BLaER1 (cell line): ENCODE measurements around the gene TECPR1.

Source experiments
- H3K27ac ChIP-seq: shearing (Covaris generic); formaldehyde crosslinking; 2 replicates; pipeline ENCODE4 v1.8.1; 2022
- H3K27me3 ChIP-seq: shearing (Covaris generic); formaldehyde crosslinking; 2 replicates; pipeline ENCODE4 v1.8.1; 2022
- H3K36me3 ChIP-seq: shearing (Covaris generic); formaldehyde crosslinking; 2 replicates; pipeline ENCODE4 v1.8.1; 2022
- H3K4me1 ChIP-seq: shearing (Covaris generic); formaldehyde crosslinking; 2 replicates; pipeline ENCODE4 v1.8.1; 2022
- H3K4me2 ChIP-seq: shearing (Covaris generic); formaldehyde crosslinking; 2 replicates; pipeline ENCODE4 v1.8.1; 2022
- H3K4me3 ChIP-seq: shearing (Covaris generic); formaldehyde crosslinking; 2 replicates; pipeline ENCODE4 v1.8.1; 2022
- H3K9ac ChIP-seq: shearing (Covaris generic); formaldehyde crosslinking; 2 replicates; pipeline ENCODE4 v1.8.1; 2022
- H3K9me3 ChIP-seq: shearing (Covaris generic); formaldehyde crosslinking; 2 replicates; pipeline ENCODE4 v1.8.1; 2022
- H4K20me1 ChIP-seq: shearing (Covaris generic); formaldehyde crosslinking; 2 replicates; pipeline ENCODE4 v1.8.1; 2022
- Cebpa-rat ChIP-seq: shearing (Covaris generic); IDR thresholded peaks from 2 replicates; pipeline ENCODE4 v1.8.1; 2022

TECPR1 gene

GRCh38 chr7:98240961-98241673 is 10.9 kb downstream of the TECPR1 start:
- peak overlapping the region; percentile 55; the same call in 1 of the 2 replicates for H3K9ac ChIP-seq
- H3K27ac ChIP-seq: peak overlapping the region; percentile 41
- H4K20me1 ChIP-seq: peaks cover 22% of the 10 kb centered on the region; the same call in 1 of the 2 replicates
- peaks cover 60% of the 10 kb centered on the region for H3K36me3 ChIP-seq
- H3K27me3 ChIP-seq: no peaks in the 10 kb centered on the region
- H3K4me1 ChIP-seq: peaks cover 57% of the 10 kb centered on the region
- no peak for TF ChIP-seq Cebpa-rat
- H3K4me2 ChIP-seq: peak overlapping the region; percentile 94
- H3K9me3 ChIP-seq: no peaks in the 10 kb centered on the region
- H3K4me3 ChIP-seq: no peak overlapping the region

GRCh38 chr7:98238976-98239375 is 13.1 kb downstream of the TECPR1 start:
- no peak for TF ChIP-seq Cebpa-rat
- H3K9ac ChIP-seq: no peak overlapping the region
- H4K20me1 ChIP-seq: peaks cover 10% of the 10 kb centered on the region; the same call in 1 of the 2 replicates
- H3K27ac ChIP-seq: no peak overlapping the region
- no peak overlapping the region for H3K4me2 ChIP-seq
- H3K4me3 ChIP-seq: no peak overlapping the region
- H3K27me3 ChIP-seq: no peaks in the 10 kb centered on the region
- peaks cover 35% of the 10 kb centered on the region for H3K4me1 ChIP-seq
- H3K36me3 ChIP-seq: peaks cover 58% of the 10 kb centered on the region
- H3K9me3 ChIP-seq: no peaks in the 10 kb centered on the region

GRCh38 chr7:98238076-98238475 is 14.0 kb downstream of the TECPR1 start:
- Histone ChIP-seq H4K20me1 (peaks cover 7% of the 10 kb centered on the region; the same call in 1 of the 2 replicates), H3K9ac (no peak overlapping the region), H3K4me2 (no peak overlapping the region), H3K36me3 (peaks cover 57% of the 10 kb centered on the region), H3K27me3 (no peaks in the 10 kb centered on the region), H3K9me3 (no peaks in the 10 kb centered on the region), H3K4me3 (no peak overlapping the region), H3K4me1 (peaks cover 33% of the 10 kb centered on the region), H3K27ac (no peak overlapping the region)
- TF ChIP-seq Cebpa-rat: no peak

- peaks cover 1% of the 10 kb centered on the region; the same call in 1 of the 2 replicates for H4K20me1 ChIP-seq
- no peak for TF ChIP-seq Cebpa-rat
- H3K4me3 ChIP-seq: no peak overlapping the region
- peaks cover 57% of the 10 kb centered on the region for H3K36me3 ChIP-seq
- H3K27me3 ChIP-seq: no peaks in the 10 kb centered on the region
- H3K9ac ChIP-seq: no peak overlapping the region
- peaks cover 40% of the 10 kb centered on the region for H3K4me1 ChIP-seq
- H3K4me2 ChIP-seq: no peak overlapping the region
- no peak overlapping the region for H3K27ac ChIP-seq
- no peaks in the 10 kb centered on the region for H3K9me3 ChIP-seq
These were observed 15.5 kb downstream of the TECPR1 start for GRCh38 chr7:98236355-98237185.

- peaks cover 58% of the 10 kb centered on the region for H3K36me3 ChIP-seq
- H3K4me2 ChIP-seq: no peak overlapping the region
- H3K9me3 ChIP-seq: no peaks in the 10 kb centered on the region
- no peak for TF ChIP-seq Cebpa-rat
- no peak overlapping the region for H3K27ac ChIP-seq
- H3K4me1 ChIP-seq: peaks cover 33% of the 10 kb centered on the region
- no peaks in the 10 kb centered on the region for H4K20me1 ChIP-seq
- no peak overlapping the region for H3K9ac ChIP-seq
- no peaks in the 10 kb centered on the region for H3K27me3 ChIP-seq
- H3K4me3 ChIP-seq: no peak overlapping the region
These were observed 16.1 kb downstream of the TECPR1 start for GRCh38 chr7:98235901-98236300.

GRCh38 chr7:98234429-98235147 is 17.4 kb downstream of the TECPR1 start:
- no peak overlapping the region for H3K4me3 ChIP-seq
- no peak for TF ChIP-seq Cebpa-rat
- no peaks in the 10 kb centered on the region for H3K27me3 ChIP-seq
- peaks cover 32% of the 10 kb centered on the region for H3K4me1 ChIP-seq
- H4K20me1 ChIP-seq: no peaks in the 10 kb centered on the region
- H3K9ac ChIP-seq: no peak overlapping the region
- H3K4me2 ChIP-seq: no peak overlapping the region
- no peaks in the 10 kb centered on the region for H3K9me3 ChIP-seq
- H3K36me3 ChIP-seq: peaks cover 52% of the 10 kb centered on the region
- H3K27ac ChIP-seq: no peak overlapping the region

GRCh38 chr7:98233219-98234070 is 18.6 kb downstream of the TECPR1 start:
- Histone ChIP-seq H3K27me3 (no peaks in the 10 kb centered on the region), H3K4me1 (peaks cover 43% of the 10 kb centered on the region), H3K4me2 (peak overlapping the region; percentile 66), H3K4me3 (no peak overlapping the region), H3K9ac (peak overlapping the region; percentile 41; the same call in 1 of the 2 replicates), H3K9me3 (no peaks in the 10 kb centered on the region), H4K20me1 (no peaks in the 10 kb centered on the region), H3K27ac (peak overlapping the region; percentile 64), H3K36me3 (peaks cover 40% of the 10 kb centered on the region)
- TF ChIP-seq Cebpa-rat: no peak

GRCh38 chr7:98232799-98233198 is 19.2 kb downstream of the TECPR1 start:
- H4K20me1 ChIP-seq: no peaks in the 10 kb centered on the region
- H3K4me2 ChIP-seq: peak overlapping the region; percentile 66
- H3K9ac ChIP-seq: peak overlapping the region; percentile 41; the same call in 1 of the 2 replicates
- H3K4me3 ChIP-seq: no peak overlapping the region
- H3K27ac ChIP-seq: peak overlapping the region; percentile 64
- no peaks in the 10 kb centered on the region for H3K9me3 ChIP-seq
- no peak for TF ChIP-seq Cebpa-rat
- peaks cover 34% of the 10 kb centered on the region; the same call in 1 of the 2 replicates for H3K36me3 ChIP-seq
- no peaks in the 10 kb centered on the region for H3K27me3 ChIP-seq
- peaks cover 50% of the 10 kb centered on the region for H3K4me1 ChIP-seq

GRCh38 chr7:98232263-98232585 is 19.8 kb downstream of the TECPR1 start:
- Histone ChIP-seq H3K9ac (0 out of 2 replicates have a peak overlapping the region, but pooled peaks have one; percentile 41), H3K9me3 (no peaks in the 10 kb centered on the region), H3K4me1 (peaks cover 50% of the 10 kb centered on the region), H3K4me2 (peak overlapping the region; percentile 66), H3K36me3 (0 out of 2 replicates have a peak, but pooled peaks cover 28% of the 10 kb centered on the region), H3K27ac (no peak overlapping the region), H4K20me1 (no peaks in the 10 kb centered on the region), H3K4me3 (no peak overlapping the region), H3K27me3 (no peaks in the 10 kb centered on the region)
- TF ChIP-seq Cebpa-rat: no peak
